ENCODE measurements around the gene CYFIP1. TPM values are rescaled to one million over a fixed set of nuclear protein-coding genes. Genes with fewer than 3 reads are reported as not detected.

Gene CYFIP1
- polyA plus RNA-seq, 1 donor from 2014 or later, result 9.3 TPM

DNA sequence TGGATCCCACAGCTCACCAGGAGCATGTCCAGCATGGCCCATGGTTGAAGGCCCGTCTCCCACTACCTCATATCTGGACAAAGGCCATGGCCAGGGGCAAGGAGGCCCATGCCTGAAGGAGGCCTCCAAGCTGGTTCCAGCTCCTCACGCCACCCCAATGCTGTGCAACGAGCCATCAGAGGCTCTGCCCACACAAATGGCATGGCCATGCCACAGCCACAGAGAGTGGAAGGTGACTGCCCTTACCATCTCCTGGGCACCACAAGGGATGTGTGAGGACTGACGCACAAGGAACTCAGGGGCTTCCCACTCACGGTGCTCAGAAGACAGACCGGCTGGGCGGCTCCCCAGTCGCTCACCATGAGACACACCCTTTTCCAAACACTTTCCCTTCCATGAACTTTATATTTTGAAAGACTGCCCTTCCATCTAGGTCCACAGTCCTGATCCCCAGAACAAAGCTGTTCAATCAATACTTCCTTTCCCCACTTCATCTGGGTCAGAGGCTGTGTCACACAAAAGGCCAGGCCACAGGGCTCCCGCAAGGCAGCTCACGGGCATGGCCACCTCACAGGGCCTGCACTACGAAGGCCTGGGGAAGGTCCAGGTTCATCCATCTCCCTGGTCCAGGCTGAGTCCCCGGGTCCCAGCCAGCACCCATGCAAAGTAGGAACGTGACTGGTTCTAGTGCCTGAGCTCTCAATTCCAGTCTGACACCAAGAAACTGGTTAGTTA lies 66.4 kb downstream of the CYFIP1 start:
- H2AFZ ChIP-seq (ENCODE audit: low read depth, low read length), result no peak overlapping the region
- H3K79me2 ChIP-seq (replicated peaks; ENCODE audit: insufficient read depth, low read length), result no peaks in the 10 kb centered on the region
- H3K9me2 ChIP-seq (ENCODE audit: insufficient read depth, low read length), result no peaks in the 10 kb centered on the region
- H3K9ac ChIP-seq (ENCODE audit: low read length), result no peak overlapping the region
- no peaks in the 10 kb centered on the region for H3F3A ChIP-seq (ENCODE audit: insufficient read depth, low read length, poor library complexity, severe bottlenecking)
- H3K36me3 ChIP-seq (ENCODE audit: insufficient read depth, low read length), result no peaks in the 10 kb centered on the region
- H3K4me2 ChIP-seq (ENCODE audit: low read length), result no peak overlapping the region
- no peaks in the 10 kb centered on the region for H3K27me3 ChIP-seq (ENCODE audit: insufficient read depth, low read depth, low read length)
- TF ChIP-seq CTCF (IDR thresholded peaks at IDR 0.05; ENCODE audit: poor library complexity, severe bottlenecking) (no peak), MXI1 (conservative IDR thresholded peaks at IDR 0.05; ENCODE audit: poor library complexity, severe bottlenecking) (no peak), EZH2 (IDR thresholded peaks at IDR 0.05; ENCODE audit: borderline replicate concordance, insufficient read depth, low read length, poor library complexity, severe bottlenecking) (no peak), POLR2AphosphoS5 (IDR thresholded peaks at IDR 0.05) (no peak)
- no peak overlapping the region for H3K27ac ChIP-seq (ENCODE audit: low read length)
- H3K4me3 ChIP-seq (ENCODE audit: low read length), result no peak overlapping the region
- no peaks in the 10 kb centered on the region for H3K9me3 ChIP-seq (ENCODE audit: low read length)
- no peaks in the 10 kb centered on the region for H4K20me1 ChIP-seq (ENCODE audit: insufficient read depth)

GRCh38 chr15:22912256-22912655 lies 67.9 kb downstream of the CYFIP1 start:
- H2AFZ ChIP-seq (ENCODE audit: low read depth, low read length), result no peak overlapping the region
- no peaks in the 10 kb centered on the region for H4K20me1 ChIP-seq (ENCODE audit: insufficient read depth)
- H3K4me2 ChIP-seq (ENCODE audit: low read length), result no peak overlapping the region
- H3K36me3 ChIP-seq (ENCODE audit: insufficient read depth, low read length), result no peaks in the 10 kb centered on the region
- no peak overlapping the region for H3K9ac ChIP-seq (ENCODE audit: low read length)
- no peaks in the 10 kb centered on the region for H3K79me2 ChIP-seq (replicated peaks; ENCODE audit: insufficient read depth, low read length)
- no peak overlapping the region for H3K27ac ChIP-seq (ENCODE audit: low read length)
- no peaks in the 10 kb centered on the region for H3K9me3 ChIP-seq (ENCODE audit: low read length)
- TF ChIP-seq POLR2AphosphoS5 (IDR thresholded peaks at IDR 0.05) (no peak), CTCF (IDR thresholded peaks at IDR 0.05; ENCODE audit: poor library complexity, severe bottlenecking) (no peak), RAD21 (conservative IDR thresholded peaks at IDR 0.05) (no peak), MXI1 (conservative IDR thresholded peaks at IDR 0.05; ENCODE audit: poor library complexity, severe bottlenecking) (no peak), EP300 (conservative IDR thresholded peaks at IDR 0.05; ENCODE audit: poor library complexity, severe bottlenecking) (no peak), EZH2 (IDR thresholded peaks at IDR 0.05; ENCODE audit: borderline replicate concordance, insufficient read depth, low read length, poor library complexity, severe bottlenecking) (no peak), SMC3 (conservative IDR thresholded peaks at IDR 0.05; ENCODE audit: poor library complexity) (no peak), TAF1 (IDR thresholded peaks at IDR 0.05; ENCODE audit: low read depth) (no peak)
- TF ChIP-seq, protein P1, sequence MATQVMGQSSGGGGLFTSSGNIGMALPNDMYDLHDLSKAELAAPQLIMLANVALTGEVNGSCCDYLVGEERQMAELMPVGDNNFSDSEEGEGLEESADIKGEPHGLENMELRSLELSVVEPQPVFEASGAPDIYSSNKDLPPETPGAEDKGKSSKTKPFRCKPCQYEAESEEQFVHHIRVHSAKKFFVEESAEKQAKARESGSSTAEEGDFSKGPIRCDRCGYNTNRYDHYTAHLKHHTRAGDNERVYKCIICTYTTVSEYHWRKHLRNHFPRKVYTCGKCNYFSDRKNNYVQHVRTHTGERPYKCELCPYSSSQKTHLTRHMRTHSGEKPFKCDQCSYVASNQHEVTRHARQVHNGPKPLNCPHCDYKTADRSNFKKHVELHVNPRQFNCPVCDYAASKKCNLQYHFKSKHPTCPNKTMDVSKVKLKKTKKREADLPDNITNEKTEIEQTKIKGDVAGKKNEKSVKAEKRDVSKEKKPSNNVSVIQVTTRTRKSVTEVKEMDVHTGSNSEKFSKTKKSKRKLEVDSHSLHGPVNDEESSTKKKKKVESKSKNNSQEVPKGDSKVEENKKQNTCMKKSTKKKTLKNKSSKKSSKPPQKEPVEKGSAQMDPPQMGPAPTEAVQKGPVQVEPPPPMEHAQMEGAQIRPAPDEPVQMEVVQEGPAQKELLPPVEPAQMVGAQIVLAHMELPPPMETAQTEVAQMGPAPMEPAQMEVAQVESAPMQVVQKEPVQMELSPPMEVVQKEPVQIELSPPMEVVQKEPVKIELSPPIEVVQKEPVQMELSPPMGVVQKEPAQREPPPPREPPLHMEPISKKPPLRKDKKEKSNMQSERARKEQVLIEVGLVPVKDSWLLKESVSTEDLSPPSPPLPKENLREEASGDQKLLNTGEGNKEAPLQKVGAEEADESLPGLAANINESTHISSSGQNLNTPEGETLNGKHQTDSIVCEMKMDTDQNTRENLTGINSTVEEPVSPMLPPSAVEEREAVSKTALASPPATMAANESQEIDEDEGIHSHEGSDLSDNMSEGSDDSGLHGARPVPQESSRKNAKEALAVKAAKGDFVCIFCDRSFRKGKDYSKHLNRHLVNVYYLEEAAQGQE (IDR thresholded peaks at IDR 0.05; ENCODE audit: borderline replicate concordance), result no peak
- H3K4me3 ChIP-seq (ENCODE audit: low read length), result no peak overlapping the region
- H3K9me2 ChIP-seq (ENCODE audit: insufficient read depth, low read length), result no peaks in the 10 kb centered on the region
- no peaks in the 10 kb centered on the region for H3F3A ChIP-seq (ENCODE audit: insufficient read depth, low read length, poor library complexity, severe bottlenecking)
- H3K27me3 ChIP-seq (ENCODE audit: insufficient read depth, low read depth, low read length), result no peaks in the 10 kb centered on the region

Measured in neural cell (in vitro differentiated cells).